Ovary (tissue), 9 donors: ENCODE measurements around the gene ANXA10. TPM values are rescaled to one million over a fixed set of nuclear protein-coding genes. Genes with fewer than 3 reads are reported as not detected.

Experiments used
- DNase-seq, 5 donors: peaks; one replicate each; pipeline ENCODE4 v3.0.0-alpha.2; 2019 to 2020
- H3K27ac ChIP-seq, 2 donors: fragments of 200-600 bp; one replicate each; pipeline versions ENCODE4 v1.5.1 to v1.8.0; 2019 to 2022
- H3K27me3 ChIP-seq: fragments of 200-600 bp; one replicate; pipeline ENCODE4 v1.8.0; 2022
- H3K36me3 ChIP-seq: fragments of 200-600 bp; sonication (generic); one replicate; pipeline ENCODE4 v1.5.1; 2019
- H3K4me1 ChIP-seq: one replicate; pipeline ENCODE4 v1.8.1; 2013; ENCODE audit warnings: mild to moderate bottlenecking, moderate library complexity; ENCODE audit not compliant: insufficient read depth
- H3K4me3 ChIP-seq: fragments of 200-600 bp; sonication (generic); one replicate; pipeline ENCODE4 v1.5.1; 2017
- H3K9me3 ChIP-seq, 2 donors: fragments of 200-600 bp in 1 of 2; sonication (generic) in 1 of 2; one replicate each; pipeline versions ENCODE4 v1.5.1 to v1.8.1; 2013 to 2019; ENCODE audit warnings: mild to moderate bottlenecking in 1 of 2, moderate library complexity in 1 of 2
- EP300 ChIP-seq: sonication (generic); formaldehyde crosslinking; IDR thresholded peaks from one replicate; pipeline ENCODE4 v1.6.1; 2017; ENCODE audit warnings: antibody characterized with exemption
- POLR2A ChIP-seq: fragments of 450-650 bp; IDR thresholded peaks from one replicate; pipeline ENCODE4 v1.6.1; 2017; ENCODE audit warnings: antibody characterized with exemption, mild to moderate bottlenecking, moderate library complexity
- WGBS, 3 donors: extraction: QIAGEN DNeasy Blood & Tissue Kit in 1 of 3; methylation state at CpG; one replicate each; pipeline versions ENCODE4 v1.1.5 to v1.1.7; 2013 to 2017; 5-methylcytosine and 5-hydroxymethylcytosine counted together
- intact Hi-C, 4 donors: fragments of 100-400 bp; cut with DNase I; formaldehyde crosslinking; loops; one replicate each; pipeline versions ENCODE4 v1.11.0 to v1.15.1; 2022 to 2023
- polyA plus RNA-seq, 2 donors: library from polyadenylated mRNA; stranded (reverse); fragments of 200-250 nt in 1 of 2; fragments of 350-450 nt in 1 of 2; fragmentation: Illumina TruSeq in 1 of 2; extraction: RNeasy Lipid Tissue Mini Kit (QIAGEN cat#74804) in 1 of 2; gene quantifications; one replicate each; pipeline ENCODE4 v1.2.3, GENCODE V29; 2013 to 2014
- total RNA-seq, 7 donors: library from RNA; depleted of rRNA in 2 of 7; stranded (reverse); fragments of >200 nt in 2 of 7; fragmentation: NEBNext Ultra II Directional in 3 of 7; extraction: Animal tissue kit (Norgen Biotek cat#: 25700) in 3 of 7; gene quantifications; one replicate each; pipeline versions ENCODE4 v1.1.0 to v1.2.4, GENCODE V29; 2016 to 2023
- TF ChIP-seq, protein P1 (sequence below), 3 donors: fragments of 450-650 bp in 2 of 3; fragments of 200-600 bp in 1 of 3; IDR thresholded peaks; one replicate each; pipeline versions ENCODE4 v1.5.1 to v1.8.0; 2016 to 2022; ENCODE audit warnings: antibody characterized with exemption in 3 of 3, mild to moderate bottlenecking in 1 of 3
- donor health status: DM: no; HTN: no; CAD: no; lungs with moderate emphysema.
- donor health status: DM: no; HTN: no; CAD: no.
- donor health status: Bipolar disorder and iron deficiency.
- donor health status: DM: yes; HTN: yes; CAD: no.
- donor health status: DM: no; HTN: no; CAD: no.
- donor health status: DM: yes; HTN: yes; CAD: no.

The ANXA10 gene
- total and polyA plus RNA-seq, 9 donors = 0.08 to 0.47 (median 0.28) TPM; not detected in 6

DNA sequence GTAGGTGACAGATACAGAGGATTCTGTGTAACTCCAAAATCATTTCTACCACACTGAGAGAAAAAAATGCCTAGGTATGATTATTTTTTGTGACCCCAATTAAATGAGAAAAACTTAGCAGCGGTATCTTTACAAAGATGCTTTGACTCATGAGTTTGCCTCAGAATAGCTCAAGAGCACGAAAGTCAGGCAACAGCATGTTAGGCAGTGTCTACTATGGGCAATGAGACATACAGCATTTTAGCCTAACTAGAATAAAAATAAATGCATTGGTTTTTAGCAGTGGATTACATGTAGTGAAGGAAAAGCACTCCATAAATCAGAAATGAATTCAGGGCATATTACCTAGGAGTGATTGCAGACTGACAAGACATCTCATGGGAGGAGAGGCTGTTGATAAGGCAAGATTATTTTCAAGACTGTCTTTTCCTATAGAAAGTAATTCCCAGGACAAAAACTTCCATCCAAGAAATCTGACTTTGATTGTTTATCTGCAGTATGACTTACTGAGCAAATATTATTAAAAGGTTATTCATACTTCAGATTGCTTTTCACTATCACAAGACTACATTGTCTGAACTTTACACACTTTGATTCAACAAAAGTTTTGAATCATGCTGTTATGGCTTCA, 3.6 kb downstream of the ANXA10 start:
- no peak for DNase-seq
- no peaks in the 10 kb centered on the region for H3K36me3 ChIP-seq
- intact Hi-C loops = no loop called here
- H3K9me3 ChIP-seq = no peaks in the 10 kb centered on the region
- WGBS, 3 donors = 83 to 84% (median 83%) methylated on average over 2 of the region's 2 CpGs
- no peak overlapping the region for H3K27ac ChIP-seq
- no peak for TF ChIP-seq POLR2A
- TF ChIP-seq, protein P1, sequence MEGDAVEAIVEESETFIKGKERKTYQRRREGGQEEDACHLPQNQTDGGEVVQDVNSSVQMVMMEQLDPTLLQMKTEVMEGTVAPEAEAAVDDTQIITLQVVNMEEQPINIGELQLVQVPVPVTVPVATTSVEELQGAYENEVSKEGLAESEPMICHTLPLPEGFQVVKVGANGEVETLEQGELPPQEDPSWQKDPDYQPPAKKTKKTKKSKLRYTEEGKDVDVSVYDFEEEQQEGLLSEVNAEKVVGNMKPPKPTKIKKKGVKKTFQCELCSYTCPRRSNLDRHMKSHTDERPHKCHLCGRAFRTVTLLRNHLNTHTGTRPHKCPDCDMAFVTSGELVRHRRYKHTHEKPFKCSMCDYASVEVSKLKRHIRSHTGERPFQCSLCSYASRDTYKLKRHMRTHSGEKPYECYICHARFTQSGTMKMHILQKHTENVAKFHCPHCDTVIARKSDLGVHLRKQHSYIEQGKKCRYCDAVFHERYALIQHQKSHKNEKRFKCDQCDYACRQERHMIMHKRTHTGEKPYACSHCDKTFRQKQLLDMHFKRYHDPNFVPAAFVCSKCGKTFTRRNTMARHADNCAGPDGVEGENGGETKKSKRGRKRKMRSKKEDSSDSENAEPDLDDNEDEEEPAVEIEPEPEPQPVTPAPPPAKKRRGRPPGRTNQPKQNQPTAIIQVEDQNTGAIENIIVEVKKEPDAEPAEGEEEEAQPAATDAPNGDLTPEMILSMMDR (IDR thresholded peaks at IDR 0.05) = no peak
- no peak for TF ChIP-seq EP300
- no peaks in the 10 kb centered on the region for H3K4me1 ChIP-seq
- peaks cover 2% of the 10 kb centered on the region for H3K27me3 ChIP-seq
- H3K4me3 ChIP-seq = no peak overlapping the region

DNA sequence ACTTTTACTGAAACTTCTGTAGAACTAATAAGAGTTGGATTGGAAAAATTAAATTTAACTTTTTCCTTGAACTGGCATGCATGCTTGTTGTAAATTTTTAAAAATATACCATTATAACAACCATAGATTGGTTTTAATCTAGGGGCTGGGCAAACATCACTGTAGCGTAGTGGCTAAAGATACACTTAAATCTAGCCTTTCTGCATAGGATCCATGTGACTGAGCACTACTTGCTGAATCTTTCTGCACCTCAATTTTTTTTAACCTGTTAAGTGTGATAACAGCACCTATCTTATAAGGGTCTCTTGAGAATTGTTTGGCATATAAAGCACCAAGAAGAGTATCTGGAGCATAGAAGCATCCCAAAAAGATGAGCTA, 4.1 kb downstream of the ANXA10 start:
- Histone ChIP-seq H3K4me1 (no peaks in the 10 kb centered on the region), H3K9me3 (no peaks in the 10 kb centered on the region), H3K27ac (no peak overlapping the region), H3K36me3 (no peaks in the 10 kb centered on the region), H3K4me3 (no peak overlapping the region), H3K27me3 (no peaks in the 10 kb centered on the region)
- intact Hi-C loops = no loop called here
- TF ChIP-seq POLR2A = no peak
- no peak for TF ChIP-seq EP300
- TF ChIP-seq, protein P1 (IDR thresholded peaks at IDR 0.05) = no peak
- no peak for DNase-seq
- WGBS, 3 donors = 77 to 92% (median 84%) methylated on average over 1 of the region's 1 CpG

DNA sequence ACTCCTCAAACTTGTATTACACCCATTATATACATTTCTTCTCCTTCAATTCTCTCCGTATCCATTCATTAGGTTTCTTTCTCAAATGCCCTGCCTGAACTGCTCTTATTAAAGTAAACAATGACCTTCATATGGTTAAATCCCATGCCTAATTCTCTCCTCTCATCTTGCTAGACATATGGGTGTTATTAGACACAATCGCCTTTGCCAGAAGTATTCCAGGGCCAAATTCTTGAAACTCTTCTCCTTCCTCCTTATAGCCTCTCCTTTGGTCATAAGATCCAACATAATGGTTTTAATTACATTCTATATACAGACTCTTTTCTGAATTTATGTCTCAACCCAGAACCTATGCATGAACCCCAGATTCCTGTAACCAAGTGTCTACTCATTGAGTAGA, 4.8 kb downstream of the ANXA10 start:
- TF ChIP-seq, protein P1 (IDR thresholded peaks at IDR 0.05) = no peak
- TF ChIP-seq EP300 (no peak), POLR2A (no peak)
- WGBS, 3 donors = 79 to 92% (median 88%) methylated on average over 2 of the region's 2 CpGs
- intact Hi-C loops = no loop called here

DNA sequence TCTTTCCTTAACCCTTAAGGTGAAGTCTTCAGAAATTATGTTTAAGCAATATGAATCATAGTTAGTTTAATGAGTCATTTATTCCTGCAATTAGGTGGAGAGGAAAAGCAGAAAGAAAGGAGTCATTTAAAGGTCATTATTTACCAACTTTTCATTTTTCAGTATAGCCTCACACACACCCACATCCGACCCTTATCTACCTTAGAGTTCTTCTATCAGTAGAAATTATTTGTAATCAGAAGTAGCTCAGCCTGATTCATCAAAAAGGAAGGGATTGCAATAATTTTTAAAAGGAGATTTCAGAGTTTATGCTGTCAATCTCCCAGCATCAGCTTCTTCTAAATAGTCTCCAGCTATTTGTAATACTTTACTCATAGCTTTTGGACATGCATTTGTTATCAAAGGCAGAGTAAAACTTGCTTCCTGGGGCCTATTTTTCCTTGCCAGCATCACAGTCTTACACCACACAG, 5.9 kb downstream of the ANXA10 start:
- H3K36me3 ChIP-seq = no peaks in the 10 kb centered on the region
- no peaks in the 10 kb centered on the region for H3K9me3 ChIP-seq
- TF ChIP-seq EP300 (no peak), POLR2A (no peak)
- TF ChIP-seq, protein P1 (IDR thresholded peaks at IDR 0.05) = no peak
- H3K4me3 ChIP-seq = no peak overlapping the region
- H3K27ac ChIP-seq = no peak overlapping the region
- WGBS, 3 donors = 41 to 47% (median 41%) methylated on average over 1 of the region's 1 CpG
- intact Hi-C loops = no loop called here
- H3K4me1 ChIP-seq = no peaks in the 10 kb centered on the region
- H3K27me3 ChIP-seq = no peaks in the 10 kb centered on the region
- DNase-seq = no peak

More for the DNA sequence above, 4.8 kb downstream of the ANXA10 start:
- Histone ChIP-seq H3K36me3 (no peaks in the 10 kb centered on the region), H3K27ac (no peak overlapping the region), H3K4me1 (no peaks in the 10 kb centered on the region), H3K27me3 (no peaks in the 10 kb centered on the region), H3K9me3 (no peaks in the 10 kb centered on the region), H3K4me3 (no peak overlapping the region)
- DNase-seq = no peak
